K562 (cell line): Measurements from ENCODE around the gene SLC35A4. TPM values are rescaled to one million over a fixed set of nuclear protein-coding genes. Genes with fewer than 3 reads are reported as not detected.

Source experiments
- ATF4 ChIP-seq: fragments of 450-650 bp; formaldehyde crosslinking; IDR thresholded peaks from 2 replicates; pipeline ENCODE4 v1.4.0; 2022; ENCODE audit warnings: mild to moderate bottlenecking, moderate library complexity
- BCOR ChIP-seq: fragments of 450-650 bp; IDR thresholded peaks from 2 replicates; pipeline ENCODE4 v1.6.1; 2016
- CEBPG ChIP-seq, 3 experiments: fragments of 200-800 bp in 1 of 3; sonication (Bioruptor generic) in 1 of 3; sonication (generic) in 1 of 3; formaldehyde crosslinking in 1 of 3; IDR thresholded peaks in 2 of 3; conservative IDR thresholded peaks in 1 of 3; 2 replicates each; pipeline versions ENCODE4 v1.6.1 to v1.8.0; 2016 to 2022; ENCODE audit warnings: missing compliant biosample characterization in 2 of 3, missing genetic modification characterization in 2 of 3, mild to moderate bottlenecking in 1 of 3, missing genetic modification reagents in 1 of 3
- CTBP1 ChIP-seq: fragments of 450-650 bp; IDR thresholded peaks from 2 replicates; pipeline ENCODE4 v1.6.1; 2016; ENCODE audit warnings: borderline replicate concordance
- ELF4 ChIP-seq: fragments of 450-650 bp; formaldehyde crosslinking; IDR thresholded peaks from 2 replicates; pipeline ENCODE4 v1.4.0; 2022; ENCODE audit warnings: missing genetic modification characterization
- HMGN3 ChIP-seq: IDR thresholded peaks from 2 replicates; pipeline ENCODE4 v1.6.1; 2011; ENCODE audit warnings: borderline replicate concordance, low read depth, mild to moderate bottlenecking, mixed read lengths, low read length; ENCODE audit not compliant: insufficient read length; ENCODE audit errors: extremely low read depth
- LEF1 ChIP-seq: fragments of 450-650 bp; IDR thresholded peaks from 2 replicates; pipeline ENCODE4 v1.6.1; 2016; ENCODE audit warnings: mild to moderate bottlenecking
- MLX ChIP-seq, 2 experiments: fragments of 450-650 bp in 1 of 2; sonication (generic) in 1 of 2; formaldehyde crosslinking; conservative IDR thresholded peaks; 2 replicates each; pipeline versions ENCODE4 v1.4.0 to v1.8.1; 2020 to 2022; ENCODE audit warnings: mild to moderate bottlenecking in 1 of 2, missing genetic modification reagents in 1 of 2
- MYC ChIP-seq, 2 experiments: fragments of 250-450 bp in 1 of 2; sonication (Bioruptor Pico) in 1 of 2; IDR thresholded peaks; 2 replicates each; pipeline versions ENCODE4 v1.5.1 to v1.6.1; 2012 to 2021; ENCODE audit warnings: low read depth in 2 of 2, borderline replicate concordance in 1 of 2, improper control_type of control experiment in 1 of 2, low read length in 1 of 2, mild to moderate bottlenecking in 1 of 2, moderate library complexity in 1 of 2
- NCOR1 ChIP-seq: fragments of 450-650 bp; IDR thresholded peaks from 2 replicates; pipeline ENCODE4 v1.6.1; 2016; ENCODE audit warnings: mild to moderate bottlenecking, moderate library complexity
- RAD21 ChIP-seq, 2 experiments: fragments of 250-450 bp in 1 of 2; fragments of 450-650 bp in 1 of 2; sonication (Bioruptor Pico) in 1 of 2; formaldehyde crosslinking in 1 of 2; IDR thresholded peaks in 1 of 2; conservative IDR thresholded peaks in 1 of 2; 2 replicates each; pipeline versions ENCODE4 v1.4.0 to v1.8.0; 2020 to 2022; ENCODE audit warnings: mild to moderate bottlenecking in 2 of 2, moderate library complexity in 1 of 2
- SRSF1 ChIP-seq: fragments of 200-400 bp; formaldehyde crosslinking; IDR thresholded peaks from 2 replicates; pipeline ENCODE4 v1.6.1; 2017; ENCODE audit warnings: mild to moderate bottlenecking, low read depth, low read length, moderate library complexity
- STAT5B ChIP-seq: fragments of 250-450 bp; sonication (Bioruptor Pico); IDR thresholded peaks from 2 replicates; pipeline ENCODE4 v1.8.0; 2021; ENCODE audit warnings: mild to moderate bottlenecking, inconsistent platforms
- ZNF75A ChIP-seq: fragments of 450-650 bp; formaldehyde crosslinking; IDR thresholded peaks from 2 replicates; pipeline ENCODE4 v1.4.0; 2020; ENCODE audit warnings: mild to moderate bottlenecking
- polyA plus RNA-seq, 8 experiments: library from polyadenylated mRNA; depleted of rRNA in 4 of 8; stranded (reverse) in 5 of 8; unstranded in 3 of 8; fragments of >200 nt; fragmentation: Nextera tagmentation in 2 of 8; fragmentation: Illumina TruSeq in 1 of 8; extraction: Ambion mirVana in 2 of 8; extraction: Trizol in 1 of 8; gene quantifications; 2 replicates each; pipeline versions ENCODE4 v1.2.1 to v1.2.3, GENCODE V29; 2011 to 2014; ENCODE audit warnings: inconsistent platforms in 1 of 8, missing spikeins in 1 of 8
- total RNA-seq, 7 experiments: library from RNA; depleted of rRNA in 6 of 7; stranded (reverse); fragments of >200 nt in 6 of 7; fragmentation: Illumina TruSeq in 2 of 7; extraction: Trizol in 2 of 7; gene quantifications; 2 replicates each; pipeline versions ENCODE4 v1.2.1 to v1.2.3, GENCODE V29; 2011 to 2021; ENCODE audit warnings: low replicate concordance in 1 of 7

Gene SLC35A4
- total and polyA plus RNA-seq, 9 of the 15 experiments (the other 6 are each of a cell fraction or from before 2014, with no cell fraction given) = 21.8 to 171 (median 42.5) TPM

- peak; percentile 52; the same call in 1 of the 2 replicates for TF ChIP-seq ATF4 (CRISPR knock-in tag)
- TF ChIP-seq RAD21 (CRISPR knock-in tag; conservative IDR thresholded peaks at IDR 0.05 in 1 of 2, IDR thresholded peaks at IDR 0.05 in 1 of 2) = peak in 1 of 2 experiments; percentile 9; a peak in 1 of 4 replicates
- TF ChIP-seq CEBPG (CRISPR knock-in tag; IDR thresholded peaks at IDR 0.05) = peak; percentile 90
- TF ChIP-seq CEBPG (tag; conservative IDR thresholded peaks at IDR 0.05 in 1 of 2, IDR thresholded peaks at IDR 0.05 in 1 of 2) = peak; percentile 90 to 97
- TF ChIP-seq MYC (IDR thresholded peaks at IDR 0.05; ENCODE audit: low read depth, low read length) = peak; percentile 26; the same call in 1 of the 2 replicates
- no peak for TF ChIP-seq MYC (CRISPR knock-in tag; IDR thresholded peaks at IDR 0.05; ENCODE audit: borderline replicate concordance, low read depth)
- TF ChIP-seq BCOR = no peak
- no peak for TF ChIP-seq SRSF1
- TF ChIP-seq HMGN3 = no peak
- no peak for TF ChIP-seq MLX (CRISPR knock-in tag; conservative IDR thresholded peaks at IDR 0.05)
- TF ChIP-seq STAT5B (CRISPR knock-in tag) = no peak
- TF ChIP-seq NCOR1 = peak; percentile 36; the same call in 1 of the 2 replicates
- TF ChIP-seq CTBP1 = peak; percentile 75
- TF ChIP-seq ZNF75A (CRISPR knock-in tag) = no peak
- TF ChIP-seq LEF1 = peak; percentile 49; the same call in 1 of the 2 replicates
- TF ChIP-seq ELF4 (CRISPR knock-in tag) = peak; percentile 24; the same call in 1 of the 2 replicates
- TF ChIP-seq, all 486 proteins: peak for 50
These were observed 10.2 kb upstream of the SLC35A4 start (continued) for GRCh38 chr5:140554454-140554853.
